ENCODE results near the gene NUDT13. TPM values are rescaled to one million over a fixed set of nuclear protein-coding genes. Genes with fewer than 3 reads are reported as not detected.
"Not testable (repeated sequence)": the region's sequence is repeated elsewhere in the genome, so short reads cannot be mapped to it uniquely, and the experiment has no call there.

Gene NUDT13
- total and polyA plus RNA-seq, 2 donors: 1.3 to 2.1 TPM

DNA sequence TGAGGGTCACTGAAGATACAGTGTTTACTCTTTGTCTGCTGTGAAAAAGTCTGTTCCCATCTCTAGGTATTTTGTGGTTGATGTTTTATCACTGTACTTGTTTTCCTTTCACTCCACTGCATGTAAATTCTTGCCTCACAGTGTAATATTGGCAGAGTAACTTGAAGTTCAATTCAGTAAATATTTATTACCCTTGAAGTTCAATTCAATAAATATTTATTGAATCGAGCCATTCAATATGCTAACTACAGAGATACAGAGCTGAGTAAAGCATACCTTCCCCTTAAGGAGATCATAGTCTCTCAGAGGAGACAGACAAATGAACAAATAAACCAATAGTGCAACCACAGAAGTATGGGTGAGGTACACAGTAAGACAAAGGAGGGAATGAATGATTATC, 9.2 kb downstream of the NUDT13 start:
- H3K27ac ChIP-seq (ENCODE audit: low read depth): no peak overlapping the region
- DNase-seq (ENCODE audit: extremely low spot score): no peak
- no peaks in the 10 kb centered on the region for H3K36me3 ChIP-seq (ENCODE audit: insufficient read depth)
- WGBS: 64% methylated on average over 1 of the region's 1 CpG
- H3K4me1 ChIP-seq (ENCODE audit: insufficient read depth): no peaks in the 10 kb centered on the region
- H3K4me3 ChIP-seq (ENCODE audit: low read depth, low read length): no peak overlapping the region

DNA sequence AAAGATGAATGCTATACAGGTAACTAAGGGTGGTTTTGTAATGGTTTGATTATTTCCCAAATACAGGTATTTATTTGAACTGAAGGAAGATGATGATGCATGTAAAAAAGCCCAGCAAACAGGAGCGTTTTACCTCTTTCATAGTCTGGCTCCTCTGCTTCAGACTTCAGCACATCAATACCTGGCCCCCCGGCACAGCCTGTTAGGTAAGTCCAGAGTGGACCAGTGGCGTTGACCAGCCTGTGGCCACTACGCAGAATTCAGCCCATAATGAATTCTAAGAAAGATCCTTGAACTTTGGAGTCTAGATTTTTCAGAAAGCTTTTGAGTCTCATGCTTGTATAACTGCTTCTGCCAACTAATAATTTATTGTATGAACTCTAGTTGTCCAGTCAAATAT, 9.7 kb downstream of the NUDT13 start:
- Histone ChIP-seq H3K36me3 (ENCODE audit: insufficient read depth) (no peaks in the 10 kb centered on the region), H3K27ac (ENCODE audit: low read depth) (no peak overlapping the region), H3K4me3 (ENCODE audit: low read depth, low read length) (no peak overlapping the region), H3K4me1 (ENCODE audit: insufficient read depth) (no peaks in the 10 kb centered on the region)
- 95% methylated on average over 4 of the region's 4 CpGs for WGBS
- no peak for DNase-seq (ENCODE audit: extremely low spot score)

DNA sequence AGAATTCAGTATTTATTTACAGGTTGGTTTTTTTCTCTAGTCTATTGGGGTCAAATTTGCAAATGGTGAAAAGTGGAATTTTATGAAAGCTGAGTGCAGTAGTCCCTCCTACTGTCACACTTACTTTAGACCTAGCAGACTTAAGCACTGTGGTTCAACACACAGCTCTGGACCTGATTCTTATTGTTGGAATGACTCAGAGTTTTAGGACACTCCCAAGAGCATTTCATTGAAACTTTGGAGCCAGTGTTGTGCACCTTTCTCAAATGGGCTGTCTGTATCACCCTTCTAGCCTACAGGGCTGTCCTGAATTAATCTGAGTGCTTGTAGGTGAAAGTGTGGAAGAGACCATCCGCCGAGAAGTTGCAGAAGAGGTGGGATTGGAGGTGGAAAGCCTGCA, 16.1 kb downstream of the NUDT13 start:
- no peak for DNase-seq (ENCODE audit: extremely low spot score)
- no peaks in the 10 kb centered on the region for H3K36me3 ChIP-seq (ENCODE audit: insufficient read depth)
- no peaks in the 10 kb centered on the region for H3K4me1 ChIP-seq (ENCODE audit: insufficient read depth)
- H3K27ac ChIP-seq (ENCODE audit: low read depth): no peak overlapping the region
- 95% methylated on average over 2 of the region's 2 CpGs for WGBS
- H3K4me3 ChIP-seq (ENCODE audit: low read depth, low read length): no peak overlapping the region

- 54% methylated on average over 2 of the region's 2 CpGs for WGBS
- Histone ChIP-seq H3K36me3 (ENCODE audit: insufficient read depth) (peaks cover 7% of the 10 kb centered on the region), H3K4me1 (ENCODE audit: insufficient read depth) (no peaks in the 10 kb centered on the region), H3K4me3 (ENCODE audit: low read depth, low read length) (no peak overlapping the region), H3K27ac (ENCODE audit: low read depth) (no peak overlapping the region)
- no peak for DNase-seq (ENCODE audit: extremely low spot score)
Observed at GRCh38 chr10:73131301-73131700, 21.0 kb downstream of the NUDT13 start.

GRCh38 chr10:73131913-73132686, 21.8 kb downstream of the NUDT13 start:
- DNase-seq (ENCODE audit: extremely low spot score): no peak
- 97% methylated on average over 2 of the region's 2 CpGs for WGBS
- Histone ChIP-seq H3K27ac (ENCODE audit: low read depth) (no peak overlapping the region), H3K36me3 (ENCODE audit: insufficient read depth) (peaks cover 7% of the 10 kb centered on the region), H3K4me3 (ENCODE audit: low read depth, low read length) (no peak overlapping the region), H3K4me1 (ENCODE audit: insufficient read depth) (no peaks in the 10 kb centered on the region)

GRCh38 chr10:73134727-73135126, 24.5 kb downstream of the NUDT13 start:
- H3K4me1 ChIP-seq (ENCODE audit: insufficient read depth): no peaks in the 10 kb centered on the region
- 93% methylated on average over 3 of the region's 3 CpGs for WGBS
- H3K4me3 ChIP-seq (ENCODE audit: low read depth, low read length): no peak overlapping the region
- no peak for DNase-seq (ENCODE audit: extremely low spot score)
- H3K27ac ChIP-seq (ENCODE audit: low read depth): no peak overlapping the region
- peaks cover 11% of the 10 kb centered on the region for H3K36me3 ChIP-seq (ENCODE audit: insufficient read depth)

DNA sequence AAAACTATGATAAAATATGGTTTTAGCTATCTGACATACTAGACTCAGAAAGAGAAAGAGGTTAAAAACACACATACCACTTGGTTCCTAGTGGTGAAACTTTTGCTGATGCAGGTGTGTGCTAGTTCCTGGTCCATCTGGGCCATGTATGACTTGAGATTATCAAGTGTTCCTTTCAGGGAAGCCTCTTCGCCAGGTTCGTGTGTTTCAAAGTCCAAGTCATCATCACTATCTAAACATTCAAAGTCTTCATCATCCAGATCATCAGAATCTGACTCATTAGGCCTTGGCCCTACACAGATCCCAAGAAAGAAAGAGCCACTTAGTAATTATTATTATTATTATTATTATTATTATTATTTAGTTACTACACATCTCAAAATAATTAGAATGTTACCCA, 26.4 kb downstream of the NUDT13 start:
- no peak for DNase-seq (ENCODE audit: extremely low spot score)
- Histone ChIP-seq H3K4me1 (ENCODE audit: insufficient read depth) (no peaks in the 10 kb centered on the region), H3K36me3 (ENCODE audit: insufficient read depth) (peaks cover 13% of the 10 kb centered on the region), H3K27ac (ENCODE audit: low read depth) (no peak overlapping the region), H3K4me3 (ENCODE audit: low read depth, low read length) (no peak overlapping the region)
- 92% methylated on average over 2 of the region's 2 CpGs for WGBS

- H3K36me3 ChIP-seq (ENCODE audit: insufficient read depth): peaks cover 10% of the 10 kb centered on the region
Observed at GRCh38 chr10:73139251-73139650, 29.0 kb downstream of the NUDT13 start.

DNA sequence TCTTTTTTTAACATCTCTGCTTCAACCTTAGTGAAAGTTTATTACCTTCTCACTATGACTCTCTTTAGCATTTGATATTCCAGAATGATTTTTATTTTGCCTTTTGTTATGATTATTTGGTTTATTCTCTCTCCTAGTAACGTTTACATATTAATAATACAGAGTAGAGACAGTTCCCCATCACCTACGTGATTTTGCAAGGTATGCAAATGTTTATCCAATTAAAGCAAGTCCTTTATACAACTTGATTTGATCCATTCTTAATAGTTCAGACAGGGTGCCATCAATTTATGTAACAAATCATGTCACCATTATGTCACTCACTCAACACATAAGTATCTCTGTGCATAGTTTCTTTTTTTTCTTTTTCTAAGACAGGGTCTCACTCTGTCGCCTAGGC, 31.3 kb downstream of the NUDT13 start:
- no peaks in the 10 kb centered on the region for H3K4me1 ChIP-seq (ENCODE audit: insufficient read depth)
- DNase-seq (ENCODE audit: extremely low spot score): no peak
- H3K27ac ChIP-seq (ENCODE audit: low read depth): no peak overlapping the region
- no peak overlapping the region for H3K4me3 ChIP-seq (ENCODE audit: low read depth, low read length)
- WGBS: 87% methylated on average over 3 of the region's 3 CpGs
- H3K36me3 ChIP-seq (ENCODE audit: insufficient read depth): peaks cover 10% of the 10 kb centered on the region

More at GRCh38 chr10:73139251-73139650, 29.0 kb downstream of the NUDT13 start:
- WGBS: 65% methylated on average over 2 of the region's 2 CpGs
- no peak overlapping the region for H3K4me3 ChIP-seq (ENCODE audit: low read depth, low read length)
- no peaks in the 10 kb centered on the region for H3K4me1 ChIP-seq (ENCODE audit: insufficient read depth)
- DNase-seq (ENCODE audit: extremely low spot score): no peak
- H3K27ac ChIP-seq (ENCODE audit: low read depth): no peak overlapping the region

DNA sequence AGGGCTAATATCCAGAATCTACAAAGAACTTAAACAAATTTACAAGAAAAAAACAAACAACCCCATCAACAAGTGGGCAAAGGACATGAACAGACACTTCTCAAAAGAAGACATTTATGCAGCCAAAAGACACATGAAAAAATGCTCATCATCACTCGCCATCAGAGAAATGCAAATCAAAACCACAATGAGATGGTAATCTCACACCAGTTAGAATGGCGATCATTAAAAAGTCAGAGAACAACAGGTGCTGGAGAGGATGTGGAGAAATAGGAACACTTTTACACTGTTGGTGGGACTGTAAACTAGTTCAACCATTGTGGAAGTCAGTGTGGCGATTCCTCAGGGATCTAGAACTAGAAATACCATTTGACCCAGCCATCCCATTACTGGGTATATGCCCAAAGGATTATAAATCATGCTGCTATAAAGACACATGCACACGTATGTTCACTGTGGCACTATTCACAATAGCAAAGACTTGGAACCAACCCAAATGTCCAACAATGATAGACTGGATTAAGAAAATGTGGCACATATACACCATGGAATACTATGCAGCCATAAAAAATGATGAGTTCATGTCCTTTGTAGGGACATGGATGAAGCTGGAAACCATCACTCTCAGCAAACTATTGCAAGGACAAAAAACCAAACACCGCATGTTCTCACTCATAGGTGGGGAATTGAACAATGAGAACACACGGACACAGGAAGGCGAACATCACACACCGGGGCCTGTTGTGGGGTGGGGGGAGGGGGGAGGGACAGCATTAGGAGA, 40.6 kb downstream of the NUDT13 start:
- H3K27ac ChIP-seq (ENCODE audit: low read depth); H3K4me1 ChIP-seq (ENCODE audit: insufficient read depth); DNase-seq (ENCODE audit: extremely low spot score); H3K36me3 ChIP-seq (ENCODE audit: insufficient read depth); H3K4me3 ChIP-seq (ENCODE audit: low read depth, low read length): not testable (repeated sequence)
- WGBS: 78% methylated on average over 7 of the region's 8 CpGs

DNA sequence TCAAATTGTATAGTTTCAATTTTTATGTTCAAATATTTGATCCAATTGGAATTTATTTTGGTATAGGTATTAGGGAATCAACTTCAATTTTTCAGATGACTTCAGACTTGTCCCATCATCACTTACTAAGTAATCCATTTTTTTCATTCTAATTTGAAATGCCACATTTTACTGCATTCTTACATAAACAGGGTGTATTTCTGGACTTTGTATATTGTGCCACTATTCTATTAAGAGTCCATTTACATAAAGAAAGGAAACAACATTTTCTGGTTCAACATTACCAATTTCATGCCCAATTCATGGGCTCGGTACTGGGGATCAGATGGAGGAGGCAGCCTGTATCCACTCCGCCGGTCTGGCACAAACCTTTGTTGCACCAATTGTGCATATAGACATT, 41.8 kb downstream of the NUDT13 start:
- peaks cover 4% of the 10 kb centered on the region for H3K36me3 ChIP-seq (ENCODE audit: insufficient read depth)

GRCh38 chr10:73156054-73156453, 45.8 kb downstream of the NUDT13 start:
- Histone ChIP-seq H3K27ac (ENCODE audit: low read depth) (no peak overlapping the region), H3K4me1 (ENCODE audit: insufficient read depth) (no peaks in the 10 kb centered on the region), H3K4me3 (ENCODE audit: low read depth, low read length) (no peak overlapping the region), H3K36me3 (ENCODE audit: insufficient read depth) (peaks cover 2% of the 10 kb centered on the region)
- 92% methylated on average over 3 of the region's 3 CpGs for WGBS
- no peak for DNase-seq (ENCODE audit: extremely low spot score)

More for the DNA sequence above, 41.8 kb downstream of the NUDT13 start:
- 98% methylated on average over 3 of the region's 3 CpGs for WGBS
- H3K4me1 ChIP-seq (ENCODE audit: insufficient read depth): no peaks in the 10 kb centered on the region
- no peak overlapping the region for H3K27ac ChIP-seq (ENCODE audit: low read depth)
- H3K4me3 ChIP-seq (ENCODE audit: low read depth, low read length): no peak overlapping the region
- no peak for DNase-seq (ENCODE audit: extremely low spot score)

- 7% methylated on average over 5 of the region's 5 CpGs for WGBS
Observed at GRCh38 chr10:73159038-73159648, 48.9 kb downstream of the NUDT13 start.

DNA sequence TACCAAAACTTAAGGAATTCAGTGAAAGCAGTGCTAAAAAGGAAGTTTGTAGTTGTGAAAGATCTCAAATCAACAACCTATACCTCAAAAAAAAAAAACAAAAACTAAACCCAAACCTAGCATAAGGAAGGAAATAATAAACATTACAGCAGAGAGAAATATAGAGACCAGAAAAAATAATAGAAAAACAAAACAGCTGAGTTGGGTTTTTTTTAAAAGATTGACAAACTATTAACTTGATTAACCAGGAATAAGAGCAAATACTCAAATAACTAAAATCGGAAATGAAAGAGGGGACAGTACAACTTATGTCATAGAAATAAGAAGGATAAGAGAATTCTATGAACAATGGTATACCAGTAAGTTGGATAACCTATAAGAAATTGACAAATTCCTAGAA, 50.8 kb downstream of the NUDT13 start:
- Histone ChIP-seq H3K36me3 (ENCODE audit: insufficient read depth) (peaks cover 3% of the 10 kb centered on the region), H3K4me3 (ENCODE audit: low read depth, low read length) (no peak overlapping the region), H3K4me1 (ENCODE audit: insufficient read depth) (no peaks in the 10 kb centered on the region), H3K27ac (ENCODE audit: low read depth) (no peak overlapping the region)
- WGBS: 94% methylated on average over 1 of the region's 1 CpG
- DNase-seq (ENCODE audit: extremely low spot score): no peak

More at GRCh38 chr10:73159038-73159648, 48.9 kb downstream of the NUDT13 start:
- Histone ChIP-seq H3K4me3 (ENCODE audit: low read depth, low read length) (no peak overlapping the region), H3K27ac (ENCODE audit: low read depth) (no peak overlapping the region), H3K4me1 (ENCODE audit: insufficient read depth) (no peaks in the 10 kb centered on the region), H3K36me3 (ENCODE audit: insufficient read depth) (peaks cover 5% of the 10 kb centered on the region)
- DNase-seq (ENCODE audit: extremely low spot score): no peak

All from urinary bladder (tissue), 4 donors.